ENCODE results near the gene ZDHHC17.

- no peak for TF ChIP-seq GATA2 (IDR thresholded peaks at IDR 0.05; ENCODE audit: low read depth, low read length)
- TF ChIP-seq GATA3 (IDR thresholded peaks at IDR 0.05; ENCODE audit: low read depth, low read length) = no peak
These were observed 99.9 kb downstream of the ZDHHC17 start for GRCh38 chr12:76863837-76864236.

Measured in SH-SY5Y (cell line).